Activated CD8-positive, alpha-beta memory T cell treated with anti-CD3 and anti-CD28 coated beads, Interleukin-2, amount 50 U/mL, for 48 hours (primary cell): Measurements from ENCODE around the gene ARHGAP23.

ENCODE experiments used
- DNase-seq: peaks from one replicate; pipeline ENCODE4 v3.0.0-alpha.2; 2020

ARHGAP23 gene

GRCh38 chr17:38447502-38448085 is 19.3 kb downstream of the ARHGAP23 start:
- DNase-seq: no peak

- DNase-seq: no peak
Observed at GRCh38 chr17:38448208-38448771, 20.0 kb downstream of the ARHGAP23 start.

GRCh38 chr17:38449364-38449763 is 21.1 kb downstream of the ARHGAP23 start:
- no peak for DNase-seq

- DNase-seq: no peak
Observed at GRCh38 chr17:38450557-38451029, 22.3 kb downstream of the ARHGAP23 start.

- DNase-seq: no peak
Observed at GRCh38 chr17:38451030-38451839, 23.0 kb downstream of the ARHGAP23 start.

GRCh38 chr17:38451840-38452529 is 23.7 kb downstream of the ARHGAP23 start:
- no peak for DNase-seq

GRCh38 chr17:38452719-38453118 is 24.5 kb downstream of the ARHGAP23 start:
- no peak for DNase-seq

- DNase-seq: no peak
Observed at GRCh38 chr17:38453951-38454421, 25.7 kb downstream of the ARHGAP23 start.

GRCh38 chr17:38454532-38454931 is 26.3 kb downstream of the ARHGAP23 start:
- no peak for DNase-seq

- no peak for DNase-seq
Observed at GRCh38 chr17:38455288-38455915, 27.1 kb downstream of the ARHGAP23 start.

- DNase-seq: no peak
Observed at GRCh38 chr17:38456031-38456815, 28.0 kb downstream of the ARHGAP23 start.

- no peak for DNase-seq
Observed at GRCh38 chr17:38457577-38458371, 29.5 kb downstream of the ARHGAP23 start.

GRCh38 chr17:38458521-38458920 is 30.3 kb downstream of the ARHGAP23 start:
- DNase-seq: no peak

GRCh38 chr17:38459567-38459966 is 31.3 kb downstream of the ARHGAP23 start:
- no peak for DNase-seq

- DNase-seq: no peak
Observed at GRCh38 chr17:38460082-38460715, 31.9 kb downstream of the ARHGAP23 start.

- DNase-seq: no peak
Observed at GRCh38 chr17:38460716-38461630, 32.7 kb downstream of the ARHGAP23 start.

GRCh38 chr17:38461683-38462082 is 33.4 kb downstream of the ARHGAP23 start:
- DNase-seq: no peak

GRCh38 chr17:38463451-38463858 is 35.2 kb downstream of the ARHGAP23 start:
- no peak for DNase-seq

- no peak for DNase-seq
Observed at GRCh38 chr17:38464251-38464722, 36.0 kb downstream of the ARHGAP23 start.
